ENCODE data around the gene ELOVL3. TPM values are rescaled to one million over a fixed set of nuclear protein-coding genes. Genes with fewer than 3 reads are reported as not detected.

Gene ELOVL3
- total and polyA plus RNA-seq, 9 of the 15 experiments (the other 6 are each of a cell fraction or from before 2014, with no cell fraction given) = 0.32 to 3.3 (median 0.87) TPM

GRCh38 chr10:102225646-102226541 is at the start of gene ELOVL3 (continued):
- TF ChIP-seq PBX2 (CRISPR knock-in tag; IDR thresholded peaks at IDR 0.05; ENCODE audit: low read depth) = no peak
- no peak for TF ChIP-seq PBX2 (tag; conservative IDR thresholded peaks at IDR 0.05; ENCODE audit: low read depth)
- no peak for TF ChIP-seq ZNF584 (CRISPR knock-in tag; IDR thresholded peaks at IDR 0.05; ENCODE audit: low read depth)
- no peak for TF ChIP-seq POLR2AphosphoS5 (IDR thresholded peaks at IDR 0.05; ENCODE audit: control insufficient read depth, insufficient read depth, low read depth, low read length)
- peak; percentile 80 for TF ChIP-seq TFAP4 (CRISPR knock-in tag; IDR thresholded peaks at IDR 0.05; ENCODE audit: borderline replicate concordance)
- TF ChIP-seq NFYB (IDR thresholded peaks at IDR 0.05; ENCODE audit: extremely low read depth, insufficient read length) = peak; percentile 60
- no peak for TF ChIP-seq CHD2 (IDR thresholded peaks at IDR 0.05; ENCODE audit: low read depth, low read length)
- no peak for TF ChIP-seq NR1H2 (CRISPR knock-in tag; IDR thresholded peaks at IDR 0.05)
- TF ChIP-seq ETV1 (tag; conservative IDR thresholded peaks at IDR 0.05; ENCODE audit: low read depth) = no peak
- TF ChIP-seq PKNOX1 (IDR thresholded peaks at IDR 0.05) = peak; percentile 49
- TF ChIP-seq TCFL5 (CRISPR knock-in tag; conservative IDR thresholded peaks at IDR 0.05) = no peak
- peak; percentile 80 for TF ChIP-seq CXXC5 (CRISPR knock-in tag; IDR thresholded peaks at IDR 0.05)
- peak; percentile 90 for TF ChIP-seq ZNF511 (CRISPR knock-in tag; IDR thresholded peaks at IDR 0.05)
- no peak for TF ChIP-seq LARP7 (IDR thresholded peaks at IDR 0.05)
- no peak for TF ChIP-seq ZNF324 (CRISPR knock-in tag; IDR thresholded peaks at IDR 0.05)
- peak; percentile 44 for TF ChIP-seq CREM (IDR thresholded peaks at IDR 0.05; ENCODE audit: low read depth)
- TF ChIP-seq MNT (conservative IDR thresholded peaks at IDR 0.05) = no peak
- TF ChIP-seq TBL1XR1 (IDR thresholded peaks at IDR 0.05; ENCODE audit: low read length in 2 of 2) = no peak
- no peak for TF ChIP-seq ZKSCAN8 (CRISPR knock-in tag; IDR thresholded peaks at IDR 0.05)
- TF ChIP-seq MBD2 (IDR thresholded peaks at IDR 0.05; ENCODE audit: borderline replicate concordance, low read depth) = no peak
- no peak for TF ChIP-seq ZNF175 (CRISPR knock-in tag; IDR thresholded peaks at IDR 0.05; ENCODE audit: low read depth)
- no peak for TF ChIP-seq SMARCA4 (IDR thresholded peaks at IDR 0.05)

All from K562 (cell line).